Measurements from ENCODE around the gene SPEN.
"Not testable (repeated sequence)": the region's sequence is repeated elsewhere in the genome, so short reads cannot be mapped to it uniquely, and the experiment has no call there.

SPEN gene

DNA sequence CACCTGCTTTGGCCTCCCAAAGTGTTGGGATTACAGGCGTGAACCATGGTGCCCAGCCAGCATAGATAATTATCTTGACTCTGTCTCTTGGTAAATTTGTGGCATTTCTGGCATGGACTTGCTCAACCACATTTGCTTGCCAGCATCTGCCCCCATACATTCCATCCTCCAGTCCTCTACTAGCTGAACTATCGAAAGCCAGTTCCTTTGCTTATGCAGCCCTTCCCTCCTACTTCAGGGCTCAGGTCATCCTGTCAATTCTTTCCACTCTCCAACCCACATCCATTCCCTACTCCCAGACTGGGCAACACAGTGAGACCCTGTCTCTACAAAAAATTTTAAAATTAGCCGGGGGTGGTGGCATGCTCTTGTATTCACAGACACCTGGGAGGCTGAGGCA, 27.0 kb upstream of the SPEN start:
- Histone ChIP-seq H3K27me3 (ENCODE audit: insufficient read depth, low read length, poor library complexity) (no peaks in the 10 kb centered on the region), H3K56ac (ENCODE audit: low read length) (no peak overlapping the region), H3K79me1 (ENCODE audit: low read length) (no peaks in the 10 kb centered on the region), H4K8ac (ENCODE audit: low read depth, low read length) (no peak overlapping the region), H3K4me1 (ENCODE audit: control insufficient read depth, low read depth, low read length) (no peaks in the 10 kb centered on the region), H3K4ac (ENCODE audit: low read depth, low read length) (no peak overlapping the region), H3K18ac (ENCODE audit: low read length) (no peak overlapping the region), H3K9ac (ENCODE audit: low read length) (no peak overlapping the region), H2AK5ac (ENCODE audit: low read length) (no peak overlapping the region), H3K4me2 (ENCODE audit: low read length) (no peak overlapping the region), H4K5ac (ENCODE audit: low read length) (no peak overlapping the region), H3K27ac (ENCODE audit: low read depth, low read length) (no peak overlapping the region), H2BK5ac (ENCODE audit: low read length) (no peak overlapping the region), H3K23ac (ENCODE audit: low read length) (no peak overlapping the region), H3K4me3 (ENCODE audit: low read length) (no peak overlapping the region), H2BK15ac (replicated peaks; ENCODE audit: low read depth) (no peak overlapping the region), H3K36me3 (ENCODE audit: control insufficient read depth, insufficient read depth, low read length) (no peaks in the 10 kb centered on the region), H2BK120ac (ENCODE audit: low read depth, low read length) (no peak overlapping the region), H3K79me2 (ENCODE audit: control insufficient read depth, insufficient read depth, low read length) (no peaks in the 10 kb centered on the region)
- no peak for DNase-seq
- no CpG with 5 or more reads among the region's 3 CpGs for WGBS (ENCODE audit: extremely low coverage, insufficient coverage, low lambda C conversion rate)

- H3K23ac ChIP-seq (ENCODE audit: low read length), result no peak overlapping the region
- H3K4me2 ChIP-seq (ENCODE audit: low read length), result no peak overlapping the region
- H3K18ac ChIP-seq (ENCODE audit: low read length), result no peak overlapping the region
- no peak overlapping the region for H3K56ac ChIP-seq (ENCODE audit: low read length)
- no peak overlapping the region for H2BK120ac ChIP-seq (ENCODE audit: low read depth, low read length)
- no peak overlapping the region for H3K9ac ChIP-seq (ENCODE audit: low read length)
- no peak overlapping the region for H3K4ac ChIP-seq (ENCODE audit: low read depth, low read length)
- H3K79me2 ChIP-seq (ENCODE audit: control insufficient read depth, insufficient read depth, low read length), result no peaks in the 10 kb centered on the region
- no peak overlapping the region for H2BK15ac ChIP-seq (replicated peaks; ENCODE audit: low read depth)
- no peak for DNase-seq
- no peaks in the 10 kb centered on the region for H3K27me3 ChIP-seq (ENCODE audit: insufficient read depth, low read length, poor library complexity)
- H4K8ac ChIP-seq (ENCODE audit: low read depth, low read length), result no peak overlapping the region
- H3K4me1 ChIP-seq (ENCODE audit: control insufficient read depth, low read depth, low read length), result no peaks in the 10 kb centered on the region
- H3K4me3 ChIP-seq (ENCODE audit: low read length), result no peak overlapping the region
- no peaks in the 10 kb centered on the region for H3K36me3 ChIP-seq (ENCODE audit: control insufficient read depth, insufficient read depth, low read length)
- H3K79me1 ChIP-seq (ENCODE audit: low read length), result no peaks in the 10 kb centered on the region
- no peak overlapping the region for H4K5ac ChIP-seq (ENCODE audit: low read length)
- H2BK5ac ChIP-seq (ENCODE audit: low read length), result no peak overlapping the region
- no peak overlapping the region for H2AK5ac ChIP-seq (ENCODE audit: low read length)
- no peak overlapping the region for H3K27ac ChIP-seq (ENCODE audit: low read depth, low read length)
Observed at GRCh38 chr1:15825800-15826199, 21.7 kb upstream of the SPEN start.

DNA sequence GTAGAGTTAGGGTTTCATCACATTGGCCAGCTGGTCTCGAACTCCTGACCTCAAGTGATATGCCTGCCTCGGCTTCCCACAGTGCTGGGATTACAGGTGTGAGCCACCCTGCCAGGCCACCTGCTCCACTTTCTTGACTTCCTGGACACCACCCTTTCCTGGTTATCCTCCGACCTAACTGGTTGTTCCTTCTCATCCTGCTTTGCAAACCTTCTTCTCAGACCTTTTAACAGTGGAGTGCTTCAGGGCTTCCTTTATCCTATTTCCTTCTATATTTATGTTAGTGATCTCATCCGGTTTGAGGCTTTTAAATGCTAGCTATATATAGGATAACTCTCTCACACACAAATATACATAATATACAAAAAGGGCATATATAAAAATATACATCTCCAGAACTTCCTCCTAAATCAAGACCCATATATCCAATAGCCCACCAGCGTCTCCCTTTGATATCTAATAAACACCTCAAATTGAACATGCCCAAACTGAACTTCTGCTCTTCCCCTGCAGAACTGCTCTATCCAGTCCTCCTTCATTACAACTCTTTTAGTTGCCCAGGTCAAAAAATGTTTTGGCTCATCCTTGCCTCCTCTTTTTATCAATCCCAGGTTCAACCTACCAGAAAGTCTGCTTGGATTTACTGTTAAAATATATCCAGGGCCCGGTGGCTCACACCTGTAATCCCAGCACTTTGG, 20.5 kb upstream of the SPEN start:
- Histone ChIP-seq H4K8ac (ENCODE audit: low read depth, low read length) (no peak overlapping the region), H3K36me3 (ENCODE audit: control insufficient read depth, insufficient read depth, low read length) (no peaks in the 10 kb centered on the region), H2AK5ac (ENCODE audit: low read length) (no peak overlapping the region), H3K27ac (ENCODE audit: low read depth, low read length) (no peak overlapping the region), H3K4ac (ENCODE audit: low read depth, low read length) (no peak overlapping the region), H2BK120ac (ENCODE audit: low read depth, low read length) (no peak overlapping the region), H2BK15ac (replicated peaks; ENCODE audit: low read depth) (no peak overlapping the region), H3K79me2 (ENCODE audit: control insufficient read depth, insufficient read depth, low read length) (no peaks in the 10 kb centered on the region), H3K18ac (ENCODE audit: low read length) (no peak overlapping the region), H3K4me3 (ENCODE audit: low read length) (no peak overlapping the region), H2BK5ac (ENCODE audit: low read length) (no peak overlapping the region), H4K5ac (ENCODE audit: low read length) (no peak overlapping the region), H3K23ac (ENCODE audit: low read length) (no peak overlapping the region), H3K79me1 (ENCODE audit: low read length) (no peaks in the 10 kb centered on the region), H3K4me2 (ENCODE audit: low read length) (no peak overlapping the region), H3K56ac (ENCODE audit: low read length) (no peak overlapping the region), H3K27me3 (ENCODE audit: insufficient read depth, low read length, poor library complexity) (no peaks in the 10 kb centered on the region), H3K9ac (ENCODE audit: low read length) (no peak overlapping the region), H3K4me1 (ENCODE audit: control insufficient read depth, low read depth, low read length) (no peaks in the 10 kb centered on the region)
- no peak for DNase-seq
- WGBS (ENCODE audit: extremely low coverage, insufficient coverage, low lambda C conversion rate), result no CpG with 5 or more reads among the region's 6 CpGs

GRCh38 chr1:15827567-15827966, 19.9 kb upstream of the SPEN start:
- no CpG with 5 or more reads among the region's 15 CpGs for WGBS (ENCODE audit: extremely low coverage, insufficient coverage, low lambda C conversion rate)

DNA sequence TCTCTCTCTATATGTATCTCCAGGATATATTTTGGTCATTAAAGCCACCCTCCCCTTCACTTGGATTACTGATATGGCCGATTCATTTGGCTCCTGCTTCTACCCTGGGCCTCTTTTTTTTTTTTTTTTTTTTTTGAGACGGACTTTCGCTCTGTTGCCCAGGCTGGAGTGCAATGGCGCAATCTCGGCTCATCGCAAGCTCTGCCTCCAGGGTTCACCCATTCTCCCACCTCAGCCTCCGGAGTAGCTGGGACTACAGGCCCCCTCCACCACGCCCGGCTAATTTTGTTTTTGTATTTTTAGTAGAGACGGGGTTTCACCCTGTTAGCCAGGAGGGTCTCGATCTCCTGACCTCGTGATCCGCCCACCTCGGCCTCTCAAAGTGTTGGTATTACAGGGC, 18.6 kb upstream of the SPEN start:
- not testable (repeated sequence) for H3K27me3 ChIP-seq (ENCODE audit: insufficient read depth, low read length, poor library complexity); H2AK5ac ChIP-seq (ENCODE audit: low read length); H4K5ac ChIP-seq (ENCODE audit: low read length); H3K56ac ChIP-seq (ENCODE audit: low read length); H3K27ac ChIP-seq (ENCODE audit: low read depth, low read length); H3K4me2 ChIP-seq (ENCODE audit: low read length); H3K79me2 ChIP-seq (ENCODE audit: control insufficient read depth, insufficient read depth, low read length); H3K4me3 ChIP-seq (ENCODE audit: low read length); H3K9ac ChIP-seq (ENCODE audit: low read length); H3K18ac ChIP-seq (ENCODE audit: low read length); H2BK5ac ChIP-seq (ENCODE audit: low read length); H3K4me1 ChIP-seq (ENCODE audit: control insufficient read depth, low read depth, low read length); DNase-seq; H4K8ac ChIP-seq (ENCODE audit: low read depth, low read length); H3K36me3 ChIP-seq (ENCODE audit: control insufficient read depth, insufficient read depth, low read length); H2BK15ac ChIP-seq (replicated peaks; ENCODE audit: low read depth); H3K4ac ChIP-seq (ENCODE audit: low read depth, low read length); H2BK120ac ChIP-seq (ENCODE audit: low read depth, low read length); H3K23ac ChIP-seq (ENCODE audit: low read length); H3K79me1 ChIP-seq (ENCODE audit: low read length)
- WGBS (ENCODE audit: extremely low coverage, insufficient coverage, low lambda C conversion rate), result no CpG with 5 or more reads among the region's 14 CpGs

More at GRCh38 chr1:15827567-15827966, 19.9 kb upstream of the SPEN start:
- not testable (repeated sequence) for H3K79me1 ChIP-seq (ENCODE audit: low read length); H2BK5ac ChIP-seq (ENCODE audit: low read length); H4K8ac ChIP-seq (ENCODE audit: low read depth, low read length); H3K18ac ChIP-seq (ENCODE audit: low read length); H3K4me1 ChIP-seq (ENCODE audit: control insufficient read depth, low read depth, low read length); H3K27me3 ChIP-seq (ENCODE audit: insufficient read depth, low read length, poor library complexity); H3K23ac ChIP-seq (ENCODE audit: low read length); H3K56ac ChIP-seq (ENCODE audit: low read length); H3K27ac ChIP-seq (ENCODE audit: low read depth, low read length); H2AK5ac ChIP-seq (ENCODE audit: low read length); H3K4ac ChIP-seq (ENCODE audit: low read depth, low read length); H3K4me3 ChIP-seq (ENCODE audit: low read length); H2BK120ac ChIP-seq (ENCODE audit: low read depth, low read length); H4K5ac ChIP-seq (ENCODE audit: low read length); DNase-seq; H3K4me2 ChIP-seq (ENCODE audit: low read length); H2BK15ac ChIP-seq (replicated peaks; ENCODE audit: low read depth); H3K79me2 ChIP-seq (ENCODE audit: control insufficient read depth, insufficient read depth, low read length); H3K36me3 ChIP-seq (ENCODE audit: control insufficient read depth, insufficient read depth, low read length); H3K9ac ChIP-seq (ENCODE audit: low read length)

- no peaks in the 10 kb centered on the region for H3K4me1 ChIP-seq (ENCODE audit: control insufficient read depth, low read depth, low read length)
- no peak overlapping the region for H3K4ac ChIP-seq (ENCODE audit: low read depth, low read length)
- no peak overlapping the region for H4K8ac ChIP-seq (ENCODE audit: low read depth, low read length)
- H3K27me3 ChIP-seq (ENCODE audit: insufficient read depth, low read length, poor library complexity), result no peaks in the 10 kb centered on the region
- no peaks in the 10 kb centered on the region for H3K79me1 ChIP-seq (ENCODE audit: low read length)
- H3K4me3 ChIP-seq (ENCODE audit: low read length), result no peak overlapping the region
- no peak for DNase-seq
- H3K9ac ChIP-seq (ENCODE audit: low read length), result no peak overlapping the region
- no peak overlapping the region for H3K27ac ChIP-seq (ENCODE audit: low read depth, low read length)
- H4K5ac ChIP-seq (ENCODE audit: low read length), result no peak overlapping the region
- H2AK5ac ChIP-seq (ENCODE audit: low read length), result no peak overlapping the region
- H2BK5ac ChIP-seq (ENCODE audit: low read length), result no peak overlapping the region
- no peak overlapping the region for H3K18ac ChIP-seq (ENCODE audit: low read length)
- no peaks in the 10 kb centered on the region for H3K79me2 ChIP-seq (ENCODE audit: control insufficient read depth, insufficient read depth, low read length)
- H3K23ac ChIP-seq (ENCODE audit: low read length), result no peak overlapping the region
- no peak overlapping the region for H2BK15ac ChIP-seq (replicated peaks; ENCODE audit: low read depth)
- H3K36me3 ChIP-seq (ENCODE audit: control insufficient read depth, insufficient read depth, low read length), result no peaks in the 10 kb centered on the region
- no CpG with 5 or more reads among the region's 1 CpG for WGBS (ENCODE audit: extremely low coverage, insufficient coverage, low lambda C conversion rate)
- H3K4me2 ChIP-seq (ENCODE audit: low read length), result no peak overlapping the region
- no peak overlapping the region for H3K56ac ChIP-seq (ENCODE audit: low read length)
- H2BK120ac ChIP-seq (ENCODE audit: low read depth, low read length), result no peak overlapping the region
Observed at GRCh38 chr1:15830258-15830657, 17.2 kb upstream of the SPEN start.
